ENCODE measurements around the gene C19orf12.

DNA sequence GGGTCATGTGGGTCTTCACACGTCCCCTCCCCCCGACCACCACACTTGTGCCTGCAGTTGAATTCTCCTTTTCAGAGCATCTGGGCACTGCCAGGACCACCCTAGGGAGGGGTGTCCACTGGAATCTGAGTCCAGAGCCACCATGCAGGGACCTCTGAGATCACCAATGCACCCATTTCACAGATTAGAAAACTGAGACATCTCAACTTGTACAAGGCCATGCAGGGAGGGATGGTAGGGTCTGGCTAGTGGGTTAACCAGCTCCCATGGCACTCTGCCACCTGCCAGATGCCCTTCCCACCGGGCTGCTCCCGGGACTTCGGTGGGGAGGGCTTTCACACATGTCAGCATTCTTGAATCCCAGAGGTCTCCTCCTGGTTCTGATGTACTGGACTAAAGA, 44.3 kb upstream of the C19orf12 start:
- TF ChIP-seq CTCF (IDR thresholded peaks at IDR 0.05) (no peak), EP300 (IDR thresholded peaks at IDR 0.05) (no peak), POLR2A (IDR thresholded peaks at IDR 0.05) (no peak)

Measured in upper lobe of left lung (tissue), 4 donors.